HepG2 (cell line): Measurements from ENCODE around the gene SEC24B. TPM values are rescaled to one million over a fixed set of nuclear protein-coding genes. Genes with fewer than 3 reads are reported as not detected.

Experiments
- ARID4A ChIP-seq: sonication (generic); formaldehyde crosslinking; IDR thresholded peaks from 2 replicates; pipeline ENCODE4 v1.5.0; 2020; ENCODE audit warnings: mild to moderate bottlenecking, missing genetic modification reagents, borderline replicate concordance
- BRF2 ChIP-seq: sonication (generic); formaldehyde crosslinking; IDR thresholded peaks from 2 replicates; pipeline ENCODE4 v1.8.1; 2022; ENCODE audit warnings: mild to moderate bottlenecking, missing genetic modification reagents
- CAMTA2 ChIP-seq: sonication (generic); formaldehyde crosslinking; IDR thresholded peaks from 2 replicates; pipeline ENCODE4 v1.4.0; 2020; ENCODE audit warnings: mild to moderate bottlenecking, missing genetic modification reagents, borderline replicate concordance
- EEA1 ChIP-seq: sonication (generic); formaldehyde crosslinking; IDR thresholded peaks from 2 replicates; pipeline ENCODE4 v1.5.1; 2020; ENCODE audit warnings: mild to moderate bottlenecking, missing genetic modification reagents, borderline replicate concordance
- EHMT2 ChIP-seq: fragments of 200-600 bp; sonication (generic); IDR thresholded peaks from 2 replicates; pipeline ENCODE4 v1.7.0; 2017; ENCODE audit warnings: antibody characterized with exemption, low read depth, low read length, borderline replicate concordance
- ELF1 ChIP-seq: sonication (generic); formaldehyde crosslinking; IDR thresholded peaks from 2 replicates; pipeline ENCODE4 v1.4.0; 2020; ENCODE audit warnings: missing genetic modification reagents
- FLYWCH1 ChIP-seq: sonication (generic); formaldehyde crosslinking; IDR thresholded peaks from 2 replicates; pipeline ENCODE4 v1.8.1; 2023; ENCODE audit warnings: mild to moderate bottlenecking, missing genetic modification reagents
- HDAC6 ChIP-seq: fragments of 200-600 bp; sonication (generic); IDR thresholded peaks from 2 replicates; pipeline ENCODE4 v1.7.0; 2017; ENCODE audit warnings: mild to moderate bottlenecking, antibody characterized with exemption, low read length, low read depth
- KAT7 ChIP-seq: IDR thresholded peaks from 2 replicates; pipeline ENCODE4 v1.6.1; 2018; ENCODE audit warnings: borderline replicate concordance, missing compliant biosample characterization
- KLF9 ChIP-seq: IDR thresholded peaks from 2 replicates; pipeline ENCODE4 v1.6.1; 2016; ENCODE audit warnings: low read depth
- MED13 ChIP-seq: sonication (generic); formaldehyde crosslinking; IDR thresholded peaks from 2 replicates; pipeline ENCODE4 v1.5.0; 2020; ENCODE audit warnings: missing genetic modification reagents
- NCOA2 ChIP-seq: sonication (generic); formaldehyde crosslinking; IDR thresholded peaks from 2 replicates; pipeline ENCODE4 v1.8.0; 2022; ENCODE audit warnings: inconsistent platforms
- PHF8 ChIP-seq: sonication (generic); formaldehyde crosslinking; IDR thresholded peaks from 2 replicates; pipeline ENCODE4 v1.5.0; 2020; ENCODE audit warnings: missing genetic modification reagents
- RBFOX2 ChIP-seq: fragments of 200-400 bp; formaldehyde crosslinking; IDR thresholded peaks from 2 replicates; pipeline ENCODE4 v1.6.1; 2017; ENCODE audit warnings: low read depth, mild to moderate bottlenecking, low read length
- RBM39 ChIP-seq: fragments of 200-400 bp; formaldehyde crosslinking; IDR thresholded peaks from one replicate; pipeline ENCODE4 v1.6.1; 2018; ENCODE audit warnings: antibody characterized with exemption, mild to moderate bottlenecking, low read depth, low read length; ENCODE audit not compliant: poor library complexity, severe bottlenecking
- RFX3 ChIP-seq: IDR thresholded peaks from 2 replicates; pipeline ENCODE4 v1.6.1; 2016; ENCODE audit warnings: missing biosample characterization, missing genetic modification reagents
- SAFB2 ChIP-seq: sonication (generic); formaldehyde crosslinking; IDR thresholded peaks from 2 replicates; pipeline ENCODE4 v1.5.1; 2020; ENCODE audit warnings: missing genetic modification reagents, low read depth, mild to moderate bottlenecking, borderline replicate concordance
- SALL1 ChIP-seq: sonication (generic); formaldehyde crosslinking; IDR thresholded peaks from 2 replicates; pipeline ENCODE4 v1.8.0; 2022; ENCODE audit warnings: mild to moderate bottlenecking, missing genetic modification reagents
- SPEN ChIP-seq: sonication (generic); formaldehyde crosslinking; IDR thresholded peaks from 2 replicates; pipeline ENCODE4 v1.5.1; 2020; ENCODE audit warnings: low read depth, mild to moderate bottlenecking, missing genetic modification reagents
- TFE3 ChIP-seq: IDR thresholded peaks from 2 replicates; pipeline ENCODE4 v1.6.1; 2016
- ZNF547 ChIP-seq: sonication (generic); formaldehyde crosslinking; IDR thresholded peaks from 2 replicates; pipeline ENCODE4 v1.5.1; 2020; ENCODE audit warnings: mild to moderate bottlenecking, missing genetic modification reagents
- ZNF558 ChIP-seq: sonication (generic); formaldehyde crosslinking; IDR thresholded peaks from 2 replicates; pipeline ENCODE4 v1.9.0; 2022; ENCODE audit warnings: mild to moderate bottlenecking, missing genetic modification reagents, borderline replicate concordance
- polyA plus RNA-seq, 8 experiments: library from polyadenylated mRNA; depleted of rRNA in 3 of 8; stranded (reverse) in 7 of 8; unstranded in 1 of 8; fragments of >200 nt; fragmentation: Illumina TruSeq in 4 of 8; extraction: Trizol in 4 of 8; gene quantifications; 2 replicates each; pipeline versions ENCODE4 v1.2.1 to v1.2.3, GENCODE V29; 2011 to 2016; ENCODE audit warnings: low read depth in 4 of 8, missing spikeins in 1 of 8, mixed read lengths in 1 of 8; ENCODE audit not compliant: insufficient read depth in 1 of 8
- total RNA-seq, 5 experiments: library from RNA; depleted of rRNA; stranded (reverse); fragments of >200 nt; fragmentation: Illumina TruSeq; extraction: Trizol; gene quantifications; 2 replicates each; pipeline ENCODE4 v1.2.3, GENCODE V29; 2016; ENCODE audit warnings: low read depth in 1 of 5
- TF ChIP-seq, protein P1 (sequence below): IDR thresholded peaks from 2 replicates; pipeline ENCODE4 v1.6.1; 2016; ENCODE audit warnings: mild to moderate bottlenecking, missing biosample characterization, missing genetic modification reagents

Gene SEC24B
- total and polyA plus RNA-seq, 2 of the 13 experiments (the other 11 are each of a cell fraction or from before 2014, with no cell fraction given), result 14.6 to 39.0 TPM

DNA sequence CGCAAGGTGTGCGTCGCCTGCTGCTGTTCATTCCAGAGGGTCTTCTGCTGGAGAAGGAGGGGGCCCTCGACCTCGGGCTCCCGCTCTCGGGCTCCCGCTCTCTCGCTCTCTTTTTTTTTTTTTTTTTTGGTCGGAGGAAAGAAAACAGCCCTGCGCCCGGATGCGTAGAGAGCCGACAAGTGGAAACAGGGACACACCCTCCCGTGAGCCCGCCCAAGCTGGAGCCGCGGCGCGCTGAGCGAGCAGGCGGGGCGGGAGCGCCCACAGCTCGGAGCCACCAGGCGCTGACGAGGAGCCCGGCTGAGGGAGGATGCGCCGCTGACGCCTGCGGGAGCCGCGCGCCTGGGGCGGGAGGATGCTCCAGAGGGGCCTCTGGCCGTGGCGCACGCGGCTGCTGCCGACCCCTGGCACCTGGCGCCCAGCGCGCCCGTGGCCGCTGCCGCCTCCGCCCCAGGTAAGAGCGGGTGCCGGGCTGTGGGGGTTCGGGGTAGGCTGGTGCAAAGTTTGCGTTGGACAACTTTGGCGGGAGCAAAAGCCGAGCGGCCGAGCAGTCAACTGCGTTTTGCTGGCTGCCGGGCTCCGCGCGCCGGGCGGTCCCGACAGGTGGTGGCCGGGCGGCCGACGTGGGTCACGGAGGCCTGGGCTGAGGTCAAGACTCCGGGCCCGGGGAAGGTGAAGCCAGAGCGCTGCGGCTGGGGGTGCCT lies 126.5 kb downstream of the SEC24B start, which contains the start of gene MCUB (continued):
- TF ChIP-seq ARID4A (CRISPR knock-in tag) (peak; percentile 42), KAT7 (CRISPR knock-in tag) (0 out of 2 replicates have a peak, but pooled peaks have one; percentile 42), CAMTA2 (0 out of 2 replicates have a peak, but pooled peaks have one; percentile 40), EEA1 (peak; percentile 18; the same call in 1 of the 2 replicates), RFX3 (CRISPR knock-in tag) (no peak), SPEN (CRISPR knock-in tag) (0 out of 2 replicates have a peak, but pooled peaks have one; percentile 36), NCOA2 (CRISPR knock-in tag) (no peak), EHMT2 (no peak), MED13 (CRISPR knock-in tag) (0 out of 2 replicates have a peak, but pooled peaks have one; percentile 15), SALL1 (CRISPR knock-in tag) (peak; percentile 29), BRF2 (CRISPR knock-in tag) (no peak), ELF1 (CRISPR knock-in tag) (no peak), ZNF547 (CRISPR knock-in tag) (peak; percentile 64), ZNF558 (CRISPR knock-in tag) (0 out of 2 replicates have a peak, but pooled peaks have one; percentile 58), SAFB2 (CRISPR knock-in tag) (peak; percentile 46; the same call in 1 of the 2 replicates), HDAC6 (0 out of 2 replicates have a peak, but pooled peaks have one; percentile 74), PHF8 (peak; percentile 48), FLYWCH1 (CRISPR knock-in tag) (peak; percentile 79; the same call in 1 of the 2 replicates), KLF9 (CRISPR knock-in tag) (no peak), RBFOX2 (peak; percentile 63), RBM39 (peak; percentile 29), TFE3 (no peak)
- TF ChIP-seq, protein P1, sequence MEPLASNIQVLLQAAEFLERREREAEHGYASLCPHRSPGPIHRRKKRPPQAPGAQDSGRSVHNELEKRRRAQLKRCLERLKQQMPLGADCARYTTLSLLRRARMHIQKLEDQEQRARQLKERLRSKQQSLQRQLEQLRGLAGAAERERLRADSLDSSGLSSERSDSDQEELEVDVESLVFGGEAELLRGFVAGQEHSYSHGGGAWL (CRISPR knock-in tag), result no peak
